K562 (cell line): ENCODE results near the gene NIPBL. TPM values are rescaled to one million over a fixed set of nuclear protein-coding genes. Genes with fewer than 3 reads are reported as not detected.

Experiments used
- BACH1 ChIP-seq: fragments of 200-800 bp; sonication (Bioruptor generic); IDR thresholded peaks from 2 replicates; pipeline ENCODE4 v1.6.1; 2016; ENCODE audit warnings: missing genetic modification characterization, missing compliant biosample characterization
- GATAD2B ChIP-seq: fragments of 450-650 bp; IDR thresholded peaks from 2 replicates; pipeline ENCODE4 v1.6.1; 2017; ENCODE audit warnings: mild to moderate bottlenecking, borderline replicate concordance
- ZBTB9 ChIP-seq: fragments of 450-650 bp; formaldehyde crosslinking; IDR thresholded peaks from 2 replicates; pipeline ENCODE4 v1.4.0; 2020; ENCODE audit warnings: mild to moderate bottlenecking, moderate library complexity
- ZFP91 ChIP-seq: sonication (generic); formaldehyde crosslinking; IDR thresholded peaks from 2 replicates; pipeline ENCODE4 v1.8.0; 2022; ENCODE audit warnings: mild to moderate bottlenecking, missing genetic modification reagents
- ZNF407 ChIP-seq: fragments of 450-650 bp; IDR thresholded peaks from 2 replicates; pipeline ENCODE4 v1.6.1; 2016; ENCODE audit warnings: low read depth
- ZZZ3 ChIP-seq: fragments of 450-650 bp; IDR thresholded peaks from 2 replicates; pipeline ENCODE4 v1.6.1; 2016; ENCODE audit warnings: antibody characterized with exemption, mild to moderate bottlenecking, moderate library complexity
- polyA plus RNA-seq, 8 experiments: library from polyadenylated mRNA; depleted of rRNA in 4 of 8; stranded (reverse) in 5 of 8; unstranded in 3 of 8; fragments of >200 nt; fragmentation: Nextera tagmentation in 2 of 8; fragmentation: Illumina TruSeq in 1 of 8; extraction: Ambion mirVana in 2 of 8; extraction: Trizol in 1 of 8; gene quantifications; 2 replicates each; pipeline versions ENCODE4 v1.2.1 to v1.2.3, GENCODE V29; 2011 to 2014; ENCODE audit warnings: inconsistent platforms in 1 of 8, missing spikeins in 1 of 8
- total RNA-seq, 7 experiments: library from RNA; depleted of rRNA in 6 of 7; stranded (reverse); fragments of >200 nt in 6 of 7; fragmentation: Illumina TruSeq in 2 of 7; extraction: Trizol in 2 of 7; gene quantifications; 2 replicates each; pipeline versions ENCODE4 v1.2.1 to v1.2.3, GENCODE V29; 2011 to 2021; ENCODE audit warnings: low replicate concordance in 1 of 7
- TF ChIP-seq, protein P1 (sequence below): fragments of 450-650 bp; IDR thresholded peaks from 2 replicates; pipeline ENCODE4 v1.6.1; 2014; ENCODE audit warnings: low read depth, mild to moderate bottlenecking, moderate library complexity, borderline replicate concordance
- TF ChIP-seq, protein P2 (sequence below): fragments of 450-650 bp; IDR thresholded peaks from 2 replicates; pipeline ENCODE4 v1.6.1; 2018; ENCODE audit not compliant: partially characterized antibody

NIPBL gene
- total and polyA plus RNA-seq, 9 of the 15 experiments (the other 6 are each of a cell fraction or from before 2014, with no cell fraction given): 12.9 to 56.7 (median 38.9) TPM

- TF ChIP-seq ZFP91: no peak
- no peak for TF ChIP-seq BACH1
- no peak for TF ChIP-seq GATAD2B
- TF ChIP-seq, protein P1, sequence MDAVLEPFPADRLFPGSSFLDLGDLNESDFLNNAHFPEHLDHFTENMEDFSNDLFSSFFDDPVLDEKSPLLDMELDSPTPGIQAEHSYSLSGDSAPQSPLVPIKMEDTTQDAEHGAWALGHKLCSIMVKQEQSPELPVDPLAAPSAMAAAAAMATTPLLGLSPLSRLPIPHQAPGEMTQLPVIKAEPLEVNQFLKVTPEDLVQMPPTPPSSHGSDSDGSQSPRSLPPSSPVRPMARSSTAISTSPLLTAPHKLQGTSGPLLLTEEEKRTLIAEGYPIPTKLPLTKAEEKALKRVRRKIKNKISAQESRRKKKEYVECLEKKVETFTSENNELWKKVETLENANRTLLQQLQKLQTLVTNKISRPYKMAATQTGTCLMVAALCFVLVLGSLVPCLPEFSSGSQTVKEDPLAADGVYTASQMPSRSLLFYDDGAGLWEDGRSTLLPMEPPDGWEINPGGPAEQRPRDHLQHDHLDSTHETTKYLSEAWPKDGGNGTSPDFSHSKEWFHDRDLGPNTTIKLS: no peak
- TF ChIP-seq ZNF407: no peak
- TF ChIP-seq ZBTB9: 0 out of 2 replicates have a peak, but pooled peaks have one; percentile 24
- TF ChIP-seq, protein P2, sequence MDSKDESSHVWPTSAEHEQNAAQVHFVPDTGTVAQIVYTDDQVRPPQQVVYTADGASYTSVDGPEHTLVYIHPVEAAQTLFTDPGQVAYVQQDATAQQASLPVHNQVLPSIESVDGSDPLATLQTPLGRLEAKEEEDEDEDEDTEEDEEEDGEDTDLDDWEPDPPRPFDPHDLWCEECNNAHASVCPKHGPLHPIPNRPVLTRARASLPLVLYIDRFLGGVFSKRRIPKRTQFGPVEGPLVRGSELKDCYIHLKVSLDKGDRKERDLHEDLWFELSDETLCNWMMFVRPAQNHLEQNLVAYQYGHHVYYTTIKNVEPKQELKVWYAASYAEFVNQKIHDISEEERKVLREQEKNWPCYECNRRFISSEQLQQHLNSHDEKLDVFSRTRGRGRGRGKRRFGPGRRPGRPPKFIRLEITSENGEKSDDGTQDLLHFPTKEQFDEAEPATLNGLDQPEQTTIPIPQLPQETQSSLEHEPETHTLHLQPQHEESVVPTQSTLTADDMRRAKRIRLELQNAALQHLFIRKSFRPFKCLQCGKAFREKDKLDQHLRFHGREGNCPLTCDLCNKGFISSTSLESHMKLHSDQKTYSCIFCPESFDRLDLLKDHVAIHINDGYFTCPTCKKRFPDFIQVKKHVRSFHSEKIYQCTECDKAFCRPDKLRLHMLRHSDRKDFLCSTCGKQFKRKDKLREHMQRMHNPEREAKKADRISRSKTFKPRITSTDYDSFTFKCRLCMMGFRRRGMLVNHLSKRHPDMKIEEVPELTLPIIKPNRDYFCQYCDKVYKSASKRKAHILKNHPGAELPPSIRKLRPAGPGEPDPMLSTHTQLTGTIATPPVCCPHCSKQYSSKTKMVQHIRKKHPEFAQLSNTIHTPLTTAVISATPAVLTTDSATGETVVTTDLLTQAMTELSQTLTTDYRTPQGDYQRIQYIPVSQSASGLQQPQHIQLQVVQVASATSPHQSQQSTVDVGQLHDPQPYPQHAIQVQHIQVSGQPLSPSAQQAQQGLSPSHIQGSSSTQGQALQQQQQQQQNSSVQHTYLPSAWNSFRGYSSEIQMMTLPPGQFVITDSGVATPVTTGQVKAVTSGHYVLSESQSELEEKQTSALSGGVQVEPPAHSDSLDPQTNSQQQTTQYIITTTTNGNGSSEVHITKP: peak; percentile 81
- no peak for TF ChIP-seq ZZZ3
Observed at GRCh38 chr5:36876965-36877666, 547 bp downstream of the NIPBL start (continued).
